ENCODE results near the gene RYR2.
"Not testable (repeated sequence)": the region's sequence is repeated elsewhere in the genome, so short reads cannot be mapped to it uniquely, and the experiment has no call there.

The RYR2 gene

DNA sequence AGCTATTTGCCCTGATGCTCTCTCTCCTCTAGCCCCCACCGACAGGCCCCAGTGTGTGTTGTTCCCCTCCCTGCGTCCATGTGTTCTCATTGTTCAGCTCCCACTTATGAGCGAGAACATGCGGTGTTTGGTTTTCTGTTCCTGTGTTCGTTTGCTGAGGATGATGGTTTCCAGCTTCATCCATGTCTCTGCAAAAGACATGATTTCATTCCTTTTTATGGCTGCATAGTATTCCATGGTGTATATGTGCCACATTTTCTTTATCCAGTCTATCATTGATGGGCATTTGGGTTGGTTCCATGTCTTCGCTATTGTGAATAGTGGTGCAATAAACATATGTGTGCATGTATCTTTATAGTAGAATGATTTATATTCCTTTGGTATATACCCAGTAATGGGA lies 110.0 kb downstream of the RYR2 start:
- not testable (repeated sequence) for DNase-seq

GRCh38 chr1:237152506-237153335 lies 110.7 kb downstream of the RYR2 start:
- DNase-seq: no peak

- DNase-seq: no peak
Measured at GRCh38 chr1:237154157-237154556, 112.2 kb downstream of the RYR2 start.

DNA sequence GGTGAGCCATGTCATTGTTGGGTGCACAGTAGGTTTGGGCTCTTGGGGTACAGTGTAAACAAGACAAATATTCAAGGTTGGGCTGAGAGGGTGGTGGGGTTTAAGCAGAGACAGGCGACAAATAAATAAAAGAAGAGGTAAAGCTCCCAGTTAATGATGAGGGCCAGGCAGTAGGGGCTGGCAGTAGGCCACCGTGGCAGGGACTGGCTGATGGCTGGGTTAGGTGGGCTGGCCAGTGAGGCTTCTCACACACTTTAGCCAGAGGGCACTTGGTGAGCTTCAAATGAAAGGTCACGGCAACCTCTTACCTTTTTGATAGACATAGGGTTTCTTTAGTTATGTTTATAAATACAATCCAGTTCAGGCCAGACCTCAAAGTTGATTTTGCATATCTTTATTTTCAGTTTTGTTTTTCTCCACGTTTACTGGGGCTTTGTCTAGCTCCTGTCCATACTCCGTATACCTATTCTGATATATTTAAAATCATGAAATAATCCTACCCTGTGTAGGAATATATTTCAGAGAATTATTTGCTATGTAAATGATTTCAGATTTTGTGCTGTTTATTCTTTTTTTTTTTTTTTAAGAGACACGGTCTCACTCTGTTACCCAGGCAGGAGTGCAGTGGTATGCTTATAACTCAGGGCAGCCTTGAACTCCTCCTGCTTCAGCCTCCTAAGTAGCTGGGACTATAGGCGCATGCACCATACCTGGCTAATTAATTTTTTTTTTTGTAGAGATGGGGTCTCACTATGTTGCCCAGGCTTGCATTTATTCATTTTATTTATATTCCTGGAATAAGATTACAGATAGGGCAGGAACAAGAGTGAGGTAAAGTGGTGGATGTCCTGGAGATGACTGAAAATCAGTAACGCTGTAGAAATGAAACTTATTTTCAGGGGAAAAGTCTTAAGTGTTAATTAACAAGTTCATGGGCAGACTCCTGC lies 122.7 kb downstream of the RYR2 start:
- DNase-seq: no peak

DNA sequence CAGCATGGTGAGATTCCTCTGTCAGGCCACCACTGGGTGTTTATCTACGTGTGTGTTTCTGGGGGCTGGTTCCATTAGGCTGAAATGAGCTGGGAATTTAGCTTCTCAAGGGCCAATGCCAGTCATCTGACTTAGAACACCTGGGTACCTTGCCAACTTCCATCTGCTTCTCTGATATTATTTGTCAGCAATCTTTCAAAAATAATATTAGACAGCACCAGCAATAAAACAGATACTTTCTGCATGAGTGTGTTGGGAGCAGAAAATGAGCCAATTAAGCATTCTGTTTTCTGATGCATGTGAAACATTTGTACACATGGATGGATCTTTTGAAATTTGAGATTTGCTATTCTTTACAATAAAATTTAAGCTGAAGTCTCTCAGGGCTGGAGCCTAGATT lies 124.1 kb downstream of the RYR2 start:
- no peak for DNase-seq

DNA sequence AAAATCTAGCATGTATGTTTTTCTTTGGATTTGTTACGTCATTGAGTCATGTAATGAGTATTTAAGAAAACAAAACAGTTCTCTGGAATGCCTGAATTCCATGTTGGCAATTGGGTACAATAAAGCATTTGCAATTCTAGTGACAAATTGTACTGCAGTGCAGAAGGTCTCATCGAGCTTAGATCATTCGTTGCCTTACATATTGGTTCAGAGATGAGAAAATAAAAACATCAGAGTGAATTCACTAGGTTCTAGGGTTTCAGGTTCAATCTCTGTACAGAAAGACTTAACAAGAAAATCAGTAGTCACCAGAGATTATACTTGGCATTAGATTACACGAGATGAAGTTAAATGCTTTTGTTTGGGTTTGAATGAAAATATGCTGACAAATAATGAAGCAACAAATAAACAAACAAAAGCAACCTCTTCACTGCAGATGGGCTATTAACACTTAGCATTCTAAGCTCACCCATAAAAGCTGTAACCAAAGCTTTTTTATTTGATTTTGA lies 124.7 kb downstream of the RYR2 start:
- no peak for DNase-seq

GRCh38 chr1:237170149-237170548 lies 128.2 kb downstream of the RYR2 start:
- DNase-seq: no peak

DNA sequence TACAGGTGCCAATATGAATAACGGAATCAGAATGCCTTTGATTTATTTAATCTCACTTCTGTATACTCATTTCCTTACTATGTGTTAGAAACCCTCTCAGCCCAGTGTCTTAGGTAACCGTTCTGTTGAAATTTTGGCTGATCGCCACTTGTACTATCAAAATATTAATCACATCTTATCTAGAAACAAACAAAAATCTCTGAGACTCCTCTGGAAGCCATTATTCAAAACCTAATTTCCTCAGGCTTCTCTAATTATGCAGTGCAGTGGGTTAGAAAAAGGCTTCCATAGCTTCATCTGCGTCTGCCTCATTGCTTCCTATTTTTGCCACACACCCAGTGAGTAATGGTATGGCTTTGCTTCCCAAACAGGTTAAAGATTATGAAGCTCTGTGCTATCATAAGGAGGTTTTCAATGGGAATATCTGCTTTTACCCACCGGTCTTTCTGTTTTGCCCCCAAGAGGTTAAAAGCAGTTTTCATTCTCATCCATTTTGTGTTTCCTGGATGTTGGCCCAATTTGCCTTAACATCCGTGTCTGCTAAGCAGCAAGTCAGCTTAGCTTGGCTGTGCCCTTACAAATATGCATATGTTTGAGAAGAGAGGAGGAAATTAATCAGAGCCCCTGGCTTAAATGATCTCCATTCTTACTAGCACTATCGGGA lies 129.6 kb downstream of the RYR2 start:
- no peak for DNase-seq

- no peak for DNase-seq
Measured at GRCh38 chr1:237172118-237172485, 130.1 kb downstream of the RYR2 start.

DNA sequence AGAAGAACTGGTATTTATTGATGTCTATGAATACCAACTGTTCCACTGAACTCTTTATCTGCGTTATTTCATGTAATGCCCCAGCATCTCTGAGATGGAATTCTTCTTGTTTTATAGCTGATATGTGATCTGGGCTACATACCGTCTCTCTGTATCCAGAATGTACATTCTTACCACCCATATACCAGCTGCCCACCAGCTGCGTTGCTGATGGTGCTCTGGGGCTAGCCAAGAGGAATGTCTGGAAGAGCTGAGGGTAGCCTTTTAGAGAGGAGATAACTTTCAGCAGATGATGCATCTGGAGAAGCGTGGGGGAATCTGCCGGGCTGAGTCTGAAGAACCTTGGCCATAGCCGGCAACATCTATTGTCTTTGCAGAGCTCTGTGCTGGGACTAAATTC lies 137.5 kb downstream of the RYR2 start:
- DNase-seq: no peak

DNA sequence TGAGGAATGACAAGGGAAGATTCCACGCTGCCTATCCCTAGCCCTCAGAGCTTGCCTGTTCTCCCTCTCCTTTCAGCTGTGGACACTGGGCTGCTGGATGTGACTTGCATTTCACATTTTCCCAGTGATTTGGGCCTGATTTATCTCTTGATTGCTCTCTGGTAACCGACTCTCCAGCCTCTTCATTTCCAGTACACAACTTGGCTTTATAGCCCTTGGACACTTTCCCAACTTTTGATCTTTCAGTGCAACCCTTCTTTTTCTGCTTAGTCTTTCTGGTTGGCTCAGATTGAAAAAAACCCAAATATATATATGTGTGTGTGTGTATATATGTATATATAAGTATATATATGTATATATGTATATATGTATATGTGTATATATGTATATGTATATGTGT lies 138.3 kb downstream of the RYR2 start:
- DNase-seq: no peak

GRCh38 chr1:237181743-237182317 lies 139.8 kb downstream of the RYR2 start:
- no peak for DNase-seq

GRCh38 chr1:237183963-237184540 lies 142.1 kb downstream of the RYR2 start:
- no peak for DNase-seq

GRCh38 chr1:237186675-237187074 lies 144.7 kb downstream of the RYR2 start:
- DNase-seq: no peak

DNA sequence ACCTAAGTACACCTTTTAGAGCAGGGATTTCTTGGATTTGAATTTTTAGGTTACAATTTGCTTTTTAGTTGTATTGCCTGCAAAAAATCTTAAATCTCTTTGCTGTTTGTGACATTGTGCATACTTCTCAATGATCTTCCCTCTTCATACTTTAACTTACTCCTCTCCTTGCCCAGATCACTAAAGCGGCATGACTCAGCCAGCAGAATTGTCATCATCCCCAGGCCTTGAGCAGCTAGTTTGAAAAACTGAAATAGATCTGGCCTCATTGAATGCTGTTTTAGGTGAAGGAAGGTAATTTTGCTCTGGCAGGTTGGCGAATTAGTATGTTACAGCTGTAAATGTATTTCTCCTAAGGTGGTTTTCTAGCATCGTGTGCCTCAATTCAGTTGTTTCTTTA lies 145.9 kb downstream of the RYR2 start:
- DNase-seq: no peak

DNA sequence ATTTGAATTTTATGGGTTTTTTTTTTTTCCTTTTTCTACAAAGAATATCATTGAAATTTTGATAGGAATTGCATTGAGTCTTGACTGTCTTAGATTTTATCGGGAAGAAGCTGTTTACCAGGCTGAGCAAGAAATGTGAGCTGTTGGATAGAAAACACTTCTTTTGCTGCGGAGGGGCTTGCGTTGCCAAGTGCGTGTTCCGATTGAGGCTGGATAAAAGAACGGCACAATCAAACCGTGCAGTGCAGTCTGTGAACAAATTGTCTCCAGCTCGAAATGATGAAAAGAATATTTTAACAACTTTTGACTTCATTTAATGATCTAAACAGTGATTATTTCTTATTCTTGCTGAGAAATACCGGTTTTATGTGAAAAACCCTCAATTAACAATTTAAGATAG lies 149.4 kb downstream of the RYR2 start:
- DNase-seq: no peak

DNA sequence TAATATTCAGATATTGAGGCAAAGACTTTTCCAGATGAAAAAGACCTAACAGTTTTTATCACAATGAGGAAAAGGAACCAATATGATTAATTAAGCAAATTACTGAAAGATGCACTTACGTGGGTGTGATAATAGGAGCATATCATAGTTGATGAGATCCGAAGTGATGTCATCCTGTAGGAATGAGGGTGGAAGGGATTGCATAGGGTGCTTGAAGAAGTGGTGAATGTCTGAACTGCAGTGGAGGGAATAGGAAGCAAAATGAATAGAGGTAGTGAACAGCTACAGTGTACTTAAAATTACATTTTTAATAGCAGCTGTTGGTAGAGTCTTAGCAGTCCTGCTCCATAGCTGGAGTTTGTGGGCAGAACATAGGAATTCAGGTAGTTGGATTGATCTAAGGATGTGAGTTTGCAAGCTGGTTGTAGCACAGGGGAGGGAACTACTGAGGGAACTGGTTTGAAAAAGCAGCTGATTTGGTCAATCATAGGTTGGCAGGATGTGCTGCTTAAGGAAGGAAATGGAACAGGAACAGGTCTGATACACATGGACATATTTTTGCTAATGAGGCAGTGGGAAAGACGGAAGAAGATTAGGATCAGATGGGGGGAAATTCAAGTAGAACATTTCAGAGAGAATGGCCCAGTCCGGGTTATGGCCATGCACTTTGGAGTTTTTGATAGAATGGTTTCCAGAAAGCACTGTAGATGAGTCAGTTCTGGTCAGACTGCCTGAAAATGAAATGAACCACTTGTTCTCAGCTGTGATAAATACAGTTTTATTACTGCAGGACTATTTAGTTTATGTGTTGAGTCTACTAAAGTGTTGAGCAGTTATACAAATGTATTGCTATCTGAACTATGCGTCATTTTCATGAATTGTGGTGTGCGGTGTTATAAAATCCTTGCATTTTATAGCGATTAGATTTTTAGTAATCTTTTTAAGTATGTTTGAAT lies 155.8 kb downstream of the RYR2 start:
- DNase-seq: no peak

GRCh38 chr1:237199026-237199425 lies 157.0 kb downstream of the RYR2 start:
- no peak for DNase-seq

DNA sequence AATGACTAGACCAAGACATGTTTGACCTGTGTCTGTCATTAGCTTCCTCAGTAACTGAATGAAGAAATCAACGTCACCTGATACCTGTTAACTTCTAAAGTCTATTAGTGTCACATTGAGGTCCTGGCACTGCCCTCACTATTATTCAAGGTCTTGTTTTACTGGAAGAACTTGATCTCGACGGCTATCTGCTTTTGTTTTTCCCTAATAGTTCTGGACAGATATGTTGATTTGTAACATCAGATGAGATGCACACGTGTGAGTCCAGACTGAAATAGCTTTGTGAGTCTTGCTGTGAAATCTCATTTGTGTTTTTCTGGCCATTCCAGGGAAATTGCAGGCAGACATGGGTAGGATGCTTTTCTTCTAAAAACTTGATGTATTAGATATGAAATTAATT lies 159.2 kb downstream of the RYR2 start:
- DNase-seq: no peak

- DNase-seq: no peak
Measured at GRCh38 chr1:237204841-237205240, 162.9 kb downstream of the RYR2 start.

DNA sequence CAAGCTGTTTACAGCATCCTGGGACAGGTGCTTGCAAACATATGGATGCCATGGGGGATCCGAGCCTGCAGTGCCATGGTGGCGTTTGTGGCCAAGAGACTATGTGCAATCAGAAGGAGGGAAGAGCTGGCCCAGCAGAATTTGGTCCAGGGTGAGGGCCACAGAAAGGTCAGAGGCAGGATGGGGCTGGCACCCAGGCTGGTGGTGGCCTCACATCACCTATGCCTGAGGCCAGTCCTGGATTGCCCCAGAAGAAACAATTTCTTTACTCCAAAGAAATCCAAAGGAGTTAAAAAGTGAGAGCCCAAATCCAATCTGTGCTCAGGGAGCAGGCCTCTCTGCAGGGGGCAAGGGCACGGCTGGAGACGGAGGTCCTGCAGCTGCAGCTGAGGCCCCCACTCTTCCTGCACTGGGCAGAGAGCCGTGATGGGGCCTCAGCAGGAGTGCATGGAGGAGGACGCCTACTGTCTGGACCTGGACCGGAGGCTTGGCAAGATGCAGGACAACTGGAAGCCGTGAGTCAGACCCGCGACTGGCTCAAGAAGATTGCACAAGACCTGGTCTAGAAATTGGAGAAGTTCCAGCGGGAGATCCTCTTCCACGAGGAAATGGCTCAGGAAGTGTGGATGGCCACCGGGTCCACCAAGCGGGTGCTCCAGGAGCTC lies 163.5 kb downstream of the RYR2 start:
- DNase-seq: no peak
